ENCODE measurements around the gene PTPN1.
"Not testable (repeated sequence)": the region's sequence is repeated elsewhere in the genome, so short reads cannot be mapped to it uniquely, and the experiment has no call there.

The PTPN1 gene

DNA sequence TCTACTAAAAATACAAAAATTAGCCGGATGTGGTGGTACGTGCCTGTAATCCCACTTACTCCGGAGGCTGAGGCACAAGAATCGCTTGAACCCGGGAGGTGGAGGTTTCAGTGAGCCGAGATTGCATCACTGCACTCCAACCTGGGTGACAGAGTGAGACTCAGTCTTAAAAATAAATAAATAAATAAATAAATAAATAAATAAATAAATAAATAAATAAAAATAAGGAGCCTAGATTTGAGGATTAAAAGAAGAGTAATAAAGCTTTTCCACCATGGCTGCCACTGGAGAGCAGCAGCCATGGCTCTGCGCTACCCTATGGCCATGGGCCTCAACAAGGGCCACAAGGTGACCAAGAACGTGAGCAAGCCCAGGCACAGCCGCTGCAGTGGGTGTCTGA lies 110.3 kb downstream of the PTPN1 start:
- DNase-seq, result not testable (repeated sequence)

DNA sequence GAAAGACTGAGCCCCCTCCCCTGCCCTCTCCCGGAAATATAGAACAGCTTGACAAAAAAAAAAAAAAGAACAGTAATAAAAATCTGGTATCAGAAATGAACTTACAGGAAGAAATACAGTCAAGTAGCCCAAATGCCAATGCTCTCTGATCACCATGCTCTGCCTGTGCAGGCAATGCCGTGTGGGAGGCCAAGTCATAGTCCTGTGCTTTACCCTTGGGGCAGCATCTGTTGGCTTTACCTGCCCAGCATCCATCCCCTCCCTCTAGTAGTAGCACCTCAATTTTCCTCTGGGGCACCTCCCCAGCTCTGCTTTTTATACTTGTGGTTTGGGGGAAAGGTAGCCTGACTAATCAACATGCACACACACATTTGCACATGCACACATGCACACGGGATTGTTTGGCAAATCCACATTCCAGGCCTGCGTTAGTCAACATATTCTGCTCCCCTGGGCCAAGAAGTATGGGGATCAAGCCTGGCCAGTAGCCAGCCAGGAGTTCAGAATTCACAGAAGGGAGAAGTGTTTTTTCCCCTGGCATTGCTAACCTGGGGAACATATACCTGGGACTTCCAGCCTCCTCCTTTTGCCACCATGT lies 111.0 kb downstream of the PTPN1 start:
- DNase-seq, result no peak

DNA sequence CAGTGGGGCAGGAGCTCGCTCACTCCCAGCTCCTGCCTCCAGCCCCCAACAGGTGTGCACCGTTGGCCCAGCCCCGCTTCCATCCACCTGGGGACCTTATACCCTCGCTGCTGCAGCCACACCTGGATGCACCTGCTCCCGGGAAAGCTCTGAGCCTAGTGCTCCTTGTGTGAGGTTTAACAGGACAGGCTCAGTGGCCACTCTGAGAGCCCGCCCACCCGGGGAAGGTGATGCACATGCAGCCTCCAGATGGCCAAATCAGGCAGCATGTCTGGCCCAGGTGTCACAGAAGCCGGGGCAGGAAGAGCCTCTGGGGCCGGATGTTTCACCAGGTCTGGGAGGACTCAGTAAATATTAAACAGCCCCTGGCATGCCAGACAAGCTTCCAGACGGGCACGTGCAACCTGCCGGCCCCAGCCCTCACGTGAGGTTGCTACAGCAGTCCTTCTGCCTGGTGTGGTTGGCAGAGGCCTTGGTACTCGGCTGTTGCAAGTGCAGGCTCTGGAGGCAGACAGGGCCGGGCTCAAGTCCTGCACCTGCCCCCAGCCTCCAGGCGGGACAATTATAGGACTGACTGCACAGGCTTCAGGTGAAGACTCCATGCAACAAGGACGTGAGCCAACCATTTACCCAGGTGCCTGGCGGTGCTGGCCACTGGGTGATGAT lies 114.3 kb downstream of the PTPN1 start:
- peak; percentile 18 for DNase-seq

DNA sequence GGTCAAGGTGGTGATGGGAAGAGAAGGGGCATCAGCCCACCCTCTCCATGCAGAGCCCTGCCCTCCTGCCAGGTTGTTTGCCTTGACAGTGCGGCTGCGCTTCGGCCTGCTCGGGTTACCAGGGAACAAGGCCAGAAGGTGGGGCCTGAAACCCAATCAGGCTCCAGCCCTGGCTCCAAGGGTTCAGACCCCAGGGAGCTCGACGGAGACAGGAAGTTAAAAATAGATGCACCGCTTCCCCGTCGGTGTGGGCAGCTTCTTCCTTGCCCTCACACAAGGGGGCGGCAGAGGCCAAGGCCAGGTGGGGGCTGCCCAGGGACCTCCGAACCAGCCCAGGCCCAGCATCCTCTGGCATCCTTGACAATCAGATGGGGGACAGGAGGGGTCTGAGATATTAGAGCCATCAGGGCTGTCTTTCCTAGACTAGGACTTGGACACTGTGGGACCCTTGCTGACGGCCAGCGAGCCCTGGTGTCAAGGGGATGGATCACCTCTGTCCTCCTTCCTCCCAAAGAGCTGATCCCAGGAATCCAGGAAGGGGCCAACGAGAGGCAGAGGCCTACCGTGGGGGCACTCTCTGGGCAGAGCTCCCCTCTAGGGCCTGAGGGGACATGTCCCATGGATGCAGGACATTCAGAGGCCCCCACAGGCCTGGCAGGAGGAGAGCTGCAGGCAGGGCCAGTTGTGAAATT lies 115.9 kb downstream of the PTPN1 start:
- no peak for DNase-seq

DNA sequence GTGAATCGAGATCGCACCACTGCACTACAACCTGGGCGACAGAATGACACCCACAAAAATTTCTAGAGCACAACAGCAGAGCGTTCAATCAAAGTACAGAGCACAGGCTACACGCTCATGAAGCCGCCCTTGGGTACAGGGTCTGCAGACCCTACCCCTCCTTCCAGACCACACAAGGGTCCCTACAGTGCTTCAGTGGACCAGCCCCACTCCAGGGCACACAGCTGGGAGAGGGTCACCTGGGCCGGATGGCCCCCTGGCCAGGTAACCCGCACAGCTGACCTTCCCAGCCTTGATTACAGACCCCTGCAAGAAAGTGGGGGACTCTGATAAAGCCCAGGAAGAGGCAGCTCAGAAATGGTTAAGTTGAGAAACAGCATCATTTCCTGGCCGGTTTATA lies 117.6 kb downstream of the PTPN1 start:
- no peak for DNase-seq

DNA sequence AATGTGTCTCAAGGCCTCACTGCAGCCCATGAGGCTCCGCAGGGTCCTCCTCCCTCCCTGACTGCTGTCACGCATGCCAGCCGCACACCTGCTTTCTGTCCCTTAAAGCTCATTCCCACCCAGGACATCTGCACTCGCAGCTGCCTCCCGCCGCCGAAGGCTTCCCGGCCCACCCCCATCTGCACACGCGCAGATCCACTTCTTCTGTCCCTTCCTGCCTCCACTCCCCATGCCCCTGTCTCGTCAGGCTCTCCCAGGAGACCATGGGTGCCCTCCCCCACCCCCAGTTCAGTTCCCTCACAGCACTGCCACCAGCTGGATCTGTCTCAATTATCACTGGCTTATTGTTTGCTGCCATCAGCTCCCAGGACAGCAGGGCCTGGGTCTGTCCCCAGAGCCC lies 118.1 kb downstream of the PTPN1 start:
- DNase-seq, result peak; percentile 55

DNA sequence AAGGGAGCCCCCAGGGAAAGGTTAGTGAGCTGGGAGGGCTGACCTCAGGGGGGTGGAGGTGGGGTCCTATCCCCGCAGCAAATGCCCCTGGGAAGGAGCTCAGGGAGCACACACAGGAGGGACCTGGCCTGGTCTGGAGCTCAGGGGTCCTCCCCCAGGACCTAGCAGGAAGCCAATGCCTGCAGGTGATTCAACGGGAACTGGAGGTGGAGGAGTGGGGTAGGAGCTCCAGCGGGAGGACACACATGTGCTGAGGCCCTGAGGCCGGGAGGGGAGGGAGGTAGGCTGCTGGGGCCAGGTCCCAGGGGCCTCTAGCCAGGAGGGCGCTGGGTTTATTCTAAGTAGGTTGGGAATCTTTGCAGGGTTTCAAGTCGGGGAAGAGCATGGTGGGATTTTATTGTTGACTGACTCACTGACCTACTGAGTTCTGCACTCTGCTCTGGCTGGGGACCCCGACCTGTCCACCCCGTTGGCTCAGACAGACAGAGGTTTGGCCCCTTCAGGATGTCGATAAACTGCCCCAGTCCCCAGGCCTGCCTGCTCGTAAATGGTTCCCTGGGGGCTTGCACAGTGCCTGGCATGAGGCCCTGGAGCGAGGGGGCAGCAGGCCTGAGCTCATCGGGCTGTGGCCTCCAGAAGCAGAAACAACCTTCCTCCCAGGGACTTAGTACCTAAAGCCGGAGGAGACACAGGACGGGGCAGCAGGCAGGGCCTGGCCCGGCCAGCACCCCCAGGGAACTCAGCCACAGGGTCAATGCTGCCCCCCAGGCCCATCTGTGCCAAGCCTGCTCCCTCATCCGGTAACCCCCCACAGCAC lies 118.9 kb downstream of the PTPN1 start:
- DNase-seq, result no peak

DNA sequence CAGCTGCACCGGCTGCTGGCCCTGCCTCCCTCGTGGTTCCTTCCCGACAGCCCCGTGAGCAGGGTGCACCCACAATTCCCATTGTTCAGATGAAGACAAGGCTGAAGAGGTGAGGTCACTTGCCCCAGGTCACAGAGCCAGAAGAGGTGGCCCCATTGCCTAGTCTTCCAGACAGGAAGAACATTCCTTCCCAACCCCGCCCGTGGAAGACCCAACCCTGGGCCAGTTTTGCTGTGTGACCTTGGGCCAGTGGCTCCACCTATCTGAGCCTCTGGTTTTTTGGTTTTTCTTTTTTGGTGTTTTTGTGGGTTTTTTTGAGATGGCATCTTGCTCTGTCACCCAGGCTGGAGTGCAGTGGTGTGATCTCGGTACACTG lies 119.5 kb downstream of the PTPN1 start:
- DNase-seq, result no peak

DNA sequence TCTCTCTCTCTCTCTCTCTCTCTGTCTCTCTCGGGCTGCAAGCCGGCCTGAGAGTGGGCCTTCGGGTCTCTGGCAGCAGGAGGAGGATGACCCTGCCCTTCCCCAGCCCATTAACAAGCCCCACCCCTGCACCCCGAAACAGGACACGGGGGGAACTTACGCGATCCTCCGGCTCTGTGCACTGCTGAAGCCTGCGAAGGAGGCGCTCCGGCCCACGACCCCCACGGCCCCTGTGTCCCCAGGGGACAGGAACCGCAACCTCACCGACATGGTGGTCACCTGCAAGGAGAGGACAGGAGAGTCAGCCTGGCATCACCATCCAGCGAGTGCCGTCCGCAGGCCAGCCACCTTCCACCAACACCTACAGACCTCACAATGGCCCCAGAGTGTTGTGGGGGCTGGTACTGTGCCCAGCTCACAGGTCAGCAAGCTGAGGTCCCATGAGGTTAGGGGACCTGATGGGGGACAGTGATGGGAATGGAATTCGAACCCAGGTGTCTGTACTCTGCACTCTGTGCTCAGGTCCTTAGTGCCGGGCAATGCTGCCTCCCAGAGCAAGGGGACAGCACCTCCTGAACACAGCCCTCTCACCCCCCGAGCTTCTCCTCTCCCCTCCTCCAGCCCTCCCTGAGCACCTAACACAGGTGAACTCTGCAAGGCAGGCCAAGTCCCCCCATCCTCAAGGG lies 120.5 kb downstream of the PTPN1 start:
- no peak for DNase-seq

DNA sequence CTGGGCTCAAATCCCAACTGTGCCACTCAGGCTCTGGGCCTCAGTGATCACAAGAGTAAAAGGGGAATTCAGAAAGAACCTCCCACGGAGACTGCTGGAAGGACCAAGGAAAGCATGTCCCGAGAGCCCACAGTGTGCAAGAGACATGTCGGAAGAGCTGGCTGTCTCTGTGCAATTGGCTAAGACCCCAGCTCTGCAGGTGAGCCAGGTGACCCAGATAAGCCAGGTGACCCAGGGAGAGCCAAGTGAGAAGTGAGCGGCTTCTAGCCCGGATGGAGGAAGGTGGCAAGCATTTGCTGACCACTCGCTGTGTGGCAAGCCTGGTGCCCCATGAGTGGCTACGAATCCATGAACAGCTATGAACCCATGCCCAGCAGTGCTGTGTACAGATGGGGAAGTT lies 122.1 kb downstream of the PTPN1 start:
- no peak for DNase-seq

DNA sequence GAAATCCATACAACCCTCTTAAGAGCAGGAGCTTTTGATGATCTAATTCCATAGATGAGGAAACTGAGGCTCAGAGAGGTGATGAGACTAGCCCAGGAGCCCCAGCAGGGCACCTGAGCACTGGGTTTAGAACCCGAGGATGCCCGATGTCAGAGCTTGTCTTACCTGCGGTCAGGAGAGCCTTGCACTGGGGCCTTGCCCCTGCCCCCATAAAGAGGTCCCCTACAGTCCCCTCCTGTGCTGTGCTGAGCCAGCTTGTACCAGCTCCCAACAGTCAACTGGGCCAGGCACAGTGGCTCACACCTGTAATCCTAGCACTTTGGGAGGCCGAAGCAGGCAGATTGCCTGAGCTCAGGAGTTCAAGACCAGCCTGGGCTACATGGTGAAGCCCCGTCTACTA lies 122.5 kb downstream of the PTPN1 start:
- DNase-seq, result no peak

DNA sequence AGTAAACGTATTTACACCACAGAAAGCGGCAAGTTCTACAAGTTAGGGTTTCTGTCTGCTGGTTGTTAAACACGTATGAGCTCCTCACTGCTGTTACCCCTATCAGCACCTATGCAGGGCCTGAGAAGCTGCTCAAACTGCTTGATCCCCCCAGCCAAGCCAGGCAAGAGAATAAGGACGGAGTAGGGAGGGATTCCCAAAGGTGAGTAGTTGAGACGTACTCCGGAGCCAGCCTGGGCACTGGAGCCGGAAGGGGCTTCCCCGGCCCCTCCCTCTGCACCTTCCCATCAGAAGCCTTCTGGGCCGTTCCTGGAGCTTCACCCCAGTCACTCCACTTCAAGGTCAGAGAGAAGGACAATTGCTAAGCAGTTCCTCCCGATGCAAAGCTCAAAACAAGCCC lies 123.2 kb downstream of the PTPN1 start:
- DNase-seq, result no peak

DNA sequence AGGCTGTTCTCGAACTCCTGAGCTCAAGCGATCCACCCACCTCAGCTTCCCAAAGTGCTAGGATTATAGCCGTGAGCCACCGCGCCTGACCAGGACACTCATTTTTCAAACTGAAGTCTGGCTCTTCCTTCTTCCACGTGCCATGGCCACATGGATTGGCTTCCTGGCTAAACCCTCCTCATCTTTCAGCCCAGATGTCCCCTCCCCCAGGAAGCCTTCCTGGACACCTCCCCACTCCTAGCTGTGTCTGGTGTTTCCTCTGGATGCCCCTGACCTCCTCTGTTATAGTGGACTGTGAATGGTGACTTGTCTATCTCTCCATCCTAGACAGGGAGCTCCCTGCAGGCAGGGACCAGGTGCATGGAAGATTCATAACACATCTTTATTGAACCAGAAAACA lies 124.0 kb downstream of the PTPN1 start:
- no peak for DNase-seq

All from NCI-H526 treated with DMSO at 0.1 percent for 48 hours (cell line).